ENCODE results near the gene RSAD1. TPM values are rescaled to one million over a fixed set of nuclear protein-coding genes. Genes with fewer than 3 reads are reported as not detected.

RSAD1 gene
- 10 to 100 TPM; 30.2 to 50.1 (median 34.7) TPM for total RNA-seq

GRCh38 chr17:50478391-50479381 lies at the start of gene RSAD1:
Gene RSAD1, plus strand, starts transcription at chr17:50478860. Its CDS starts 25 bp downstream, at chr17:50478885.
- Histone ChIP-seq H3K4me1 (peaks cover 26 to 33% of the 10 kb centered on the region in 2 donors), H3K9me3 (no peaks in the 10 kb centered on the region), H3K36me3 (peaks cover 0 to 5% of the 10 kb centered on the region in 2 donors), H3K27me3 (no peaks in the 10 kb centered on the region), H3K27ac (peak within 1 kb of the TSS; percentile 86 to 91 (median 87)), H3K4me3 (replicated peaks in 1 of 3) (peak within 1 kb of the TSS; percentile 27 to 85 (median 52))
- 4 to 6% methylated on average over 19 to 21 of the region's 75 CpGs for WGBS, 2 donors
- TF ChIP-seq POLR2A (IDR thresholded peaks at IDR 0.05), result peak; percentile 57 to 86
- peak; percentile 57 to 95 (median 90) for TF ChIP-seq CTCF (IDR thresholded peaks at IDR 0.05)
- intact Hi-C loops (cut with DNase I), result loop anchor here (5.0 kb wide), 1 partner anchor 116 kb away; no protein-coding TSS in a partner anchor
- peak; percentile 93 to 94 for DNase-seq

GRCh38 chr17:50429793-50430192 lies 48.9 kb upstream of the RSAD1 start:
- peak overlapping the region; percentile 76 to 92 (median 88) for H3K27ac ChIP-seq
- no peaks in the 10 kb centered on the region for H3K27me3 ChIP-seq
- DNase-seq, result no peak
- H3K36me3 ChIP-seq, result no peaks in the 10 kb centered on the region
- H3K9me3 ChIP-seq, result no peaks in the 10 kb centered on the region
- no peak overlapping the region for H3K4me3 ChIP-seq (replicated peaks in 1 of 3)
- WGBS, 2 donors, result 87 to 97% methylated on average over 4 of the region's 4 CpGs
- peaks cover 62 to 68% of the 10 kb centered on the region in 2 donors for H3K4me1 ChIP-seq
- intact Hi-C loops (cut with DNase I), result no loop called here
- TF ChIP-seq POLR2A (IDR thresholded peaks at IDR 0.05), result no peak
- TF ChIP-seq CTCF (IDR thresholded peaks at IDR 0.05), result no peak

GRCh38 chr17:50430821-50431618 lies 47.6 kb upstream of the RSAD1 start:
- Histone ChIP-seq H3K27me3 (no peaks in the 10 kb centered on the region), H3K4me3 (replicated peaks in 1 of 3) (no peak overlapping the region), H3K9me3 (no peaks in the 10 kb centered on the region), H3K4me1 (peaks cover 53 to 58% of the 10 kb centered on the region in 2 donors), H3K27ac (peak overlapping the region; percentile 5 to 22 (median 10)), H3K36me3 (no peaks in the 10 kb centered on the region)
- intact Hi-C loops (cut with DNase I), result no loop called here
- WGBS, 2 donors, result 67 to 68% methylated on average over 4 of the region's 4 CpGs
- TF ChIP-seq CTCF (IDR thresholded peaks at IDR 0.05) (no peak), POLR2A (IDR thresholded peaks at IDR 0.05) (no peak)
- no peak for DNase-seq

GRCh38 chr17:50432125-50432762 lies 46.4 kb upstream of the RSAD1 start:
- H3K36me3 ChIP-seq, result no peaks in the 10 kb centered on the region
- H3K27ac ChIP-seq, result peak overlapping the region; percentile 16 to 51 (median 47)
- H3K27me3 ChIP-seq, result no peaks in the 10 kb centered on the region
- DNase-seq, result no peak
- TF ChIP-seq POLR2A (IDR thresholded peaks at IDR 0.05) (no peak), CTCF (IDR thresholded peaks at IDR 0.05) (no peak)
- no peak overlapping the region for H3K4me3 ChIP-seq (replicated peaks in 1 of 3)
- H3K4me1 ChIP-seq, result peaks cover 49 to 51% of the 10 kb centered on the region in 2 donors
- 61 to 83% methylated on average over 4 of the region's 4 CpGs for WGBS, 2 donors
- intact Hi-C loops (cut with DNase I), result no loop called here
- H3K9me3 ChIP-seq, result no peaks in the 10 kb centered on the region

Measured in thyroid gland (tissue), 4 donors.